Breast epithelium (tissue), 3 donors: ENCODE measurements around the gene SIGLEC11.

ENCODE experiments used
- POLR2A ChIP-seq: fragments of 450-650 bp; IDR thresholded peaks from one replicate; pipeline ENCODE4 v1.6.1; 2016; ENCODE audit warnings: antibody characterized with exemption, mild to moderate bottlenecking, moderate library complexity
- POLR2AphosphoS5 ChIP-seq, 3 donors: sonication (generic); formaldehyde crosslinking; IDR thresholded peaks; one replicate each; pipeline ENCODE4 v1.6.1; 2017; ENCODE audit warnings: antibody characterized with exemption in 3 of 3
- TF ChIP-seq, protein P1 (sequence below), 3 donors: fragments of 450-650 bp; IDR thresholded peaks; one replicate each; pipeline ENCODE4 v1.5.1; 2016 to 2017; ENCODE audit warnings: antibody characterized with exemption in 3 of 3, mild to moderate bottlenecking in 3 of 3, moderate library complexity in 3 of 3

DNA sequence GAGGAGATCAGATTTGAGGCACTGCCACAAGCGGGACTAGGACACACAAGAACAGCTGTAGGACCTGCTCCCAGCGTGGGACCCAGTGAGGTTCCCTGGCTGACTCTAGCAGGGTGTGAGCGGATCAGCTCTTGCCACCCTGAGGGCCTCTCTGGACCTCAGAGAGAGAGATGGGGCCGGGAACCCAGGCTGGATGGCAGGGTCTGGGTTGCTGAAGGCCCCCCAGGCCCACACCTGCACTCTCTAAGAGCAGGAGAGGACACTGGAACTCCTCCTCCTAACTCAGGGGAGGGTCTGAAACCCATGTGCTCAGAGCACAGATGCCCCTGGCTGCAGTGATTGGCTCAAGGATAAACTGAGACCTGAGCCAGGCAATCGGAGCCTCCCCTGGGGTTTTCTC is 50.8 kb downstream of the SIGLEC11 start:
- TF ChIP-seq, protein P1, sequence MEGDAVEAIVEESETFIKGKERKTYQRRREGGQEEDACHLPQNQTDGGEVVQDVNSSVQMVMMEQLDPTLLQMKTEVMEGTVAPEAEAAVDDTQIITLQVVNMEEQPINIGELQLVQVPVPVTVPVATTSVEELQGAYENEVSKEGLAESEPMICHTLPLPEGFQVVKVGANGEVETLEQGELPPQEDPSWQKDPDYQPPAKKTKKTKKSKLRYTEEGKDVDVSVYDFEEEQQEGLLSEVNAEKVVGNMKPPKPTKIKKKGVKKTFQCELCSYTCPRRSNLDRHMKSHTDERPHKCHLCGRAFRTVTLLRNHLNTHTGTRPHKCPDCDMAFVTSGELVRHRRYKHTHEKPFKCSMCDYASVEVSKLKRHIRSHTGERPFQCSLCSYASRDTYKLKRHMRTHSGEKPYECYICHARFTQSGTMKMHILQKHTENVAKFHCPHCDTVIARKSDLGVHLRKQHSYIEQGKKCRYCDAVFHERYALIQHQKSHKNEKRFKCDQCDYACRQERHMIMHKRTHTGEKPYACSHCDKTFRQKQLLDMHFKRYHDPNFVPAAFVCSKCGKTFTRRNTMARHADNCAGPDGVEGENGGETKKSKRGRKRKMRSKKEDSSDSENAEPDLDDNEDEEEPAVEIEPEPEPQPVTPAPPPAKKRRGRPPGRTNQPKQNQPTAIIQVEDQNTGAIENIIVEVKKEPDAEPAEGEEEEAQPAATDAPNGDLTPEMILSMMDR (IDR thresholded peaks at IDR 0.05) = no peak
- no peak for TF ChIP-seq POLR2AphosphoS5 (IDR thresholded peaks at IDR 0.05)
- no peak for TF ChIP-seq POLR2A
